Measurements from ENCODE around the gene CLBA1. TPM values are rescaled to one million over a fixed set of nuclear protein-coding genes. Genes with fewer than 3 reads are reported as not detected.
"Not testable (repeated sequence)": the region's sequence is repeated elsewhere in the genome, so short reads cannot be mapped to it uniquely, and the experiment has no call there.

The CLBA1 gene
- total and polyA plus RNA-seq, 2 experiments from 2014 or later, result 1.6 to 1.8 TPM

- no peak for TF ChIP-seq REST (IDR thresholded peaks at IDR 0.05; ENCODE audit: unreplicated experiment)
- no peak for TF ChIP-seq CREB1 (CRISPR knock-in tag; IDR thresholded peaks at IDR 0.05; ENCODE audit: low read depth)
- TF ChIP-seq JUNB (IDR thresholded peaks at IDR 0.05; ENCODE audit: unreplicated experiment), result no peak
- TF ChIP-seq EZH2phosphoT487 (IDR thresholded peaks at IDR 0.05; ENCODE audit: unreplicated experiment), result no peak
- no peak for TF ChIP-seq NANOG (IDR thresholded peaks at IDR 0.05; ENCODE audit: borderline replicate concordance)
- TF ChIP-seq, protein P1, sequence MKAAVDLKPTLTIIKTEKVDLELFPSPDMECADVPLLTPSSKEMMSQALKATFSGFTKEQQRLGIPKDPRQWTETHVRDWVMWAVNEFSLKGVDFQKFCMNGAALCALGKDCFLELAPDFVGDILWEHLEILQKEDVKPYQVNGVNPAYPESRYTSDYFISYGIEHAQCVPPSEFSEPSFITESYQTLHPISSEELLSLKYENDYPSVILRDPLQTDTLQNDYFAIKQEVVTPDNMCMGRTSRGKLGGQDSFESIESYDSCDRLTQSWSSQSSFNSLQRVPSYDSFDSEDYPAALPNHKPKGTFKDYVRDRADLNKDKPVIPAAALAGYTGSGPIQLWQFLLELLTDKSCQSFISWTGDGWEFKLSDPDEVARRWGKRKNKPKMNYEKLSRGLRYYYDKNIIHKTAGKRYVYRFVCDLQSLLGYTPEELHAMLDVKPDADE (IDR thresholded peaks at IDR 0.05), result no peak
- TF ChIP-seq EZH2 (IDR thresholded peaks at IDR 0.05; ENCODE audit: low read depth, unreplicated experiment), result no peak
Observed at GRCh38 chr14:105034315-105035039, 48.9 kb downstream of the CLBA1 start (continued).

DNA sequence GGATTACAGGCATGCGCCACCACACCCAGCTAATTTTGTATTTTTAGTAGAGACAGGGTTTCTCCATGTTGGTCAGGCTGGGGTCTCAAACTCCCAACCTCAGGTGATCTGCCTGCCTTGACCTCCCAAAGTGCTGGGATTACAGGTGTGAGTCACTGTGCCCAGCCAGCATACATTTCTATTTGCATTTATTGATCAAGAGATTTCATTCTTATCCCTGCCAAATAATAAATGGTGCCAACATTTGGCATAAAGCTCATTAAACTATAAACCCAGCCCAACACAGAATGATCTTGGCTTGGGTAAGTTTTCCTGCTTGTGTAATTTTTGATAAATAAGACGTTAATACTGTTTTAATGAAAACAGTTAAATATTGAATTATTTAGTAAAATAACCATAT lies 50.0 kb downstream of the CLBA1 start:
- not testable (repeated sequence) for H3K36me3 Mint-ChIP-seq (ENCODE audit: low read depth); H4K20me1 ChIP-seq (replicated peaks; ENCODE audit: insufficient read depth); H3K27ac ChIP-seq (ENCODE audit: low read depth); H3K9me2 ChIP-seq (ENCODE audit: insufficient read depth); H3K4me3 ChIP-seq; H3K27ac Mint-ChIP-seq; H3F3A ChIP-seq (replicated peaks; ENCODE audit: low read depth); ATAC-seq; H3K36me3 ChIP-seq (ENCODE audit: insufficient read depth); DNase-seq (ENCODE audit: low spot score); H2AFZ ChIP-seq; H3K9me3 Mint-ChIP-seq; H3K4me3 Mint-ChIP-seq; H3K4me2 ChIP-seq; H3K79me2 ChIP-seq (replicated peaks; ENCODE audit: insufficient read depth)
- H3K4me1 Mint-ChIP-seq, result peaks cover 13% of the 10 kb centered on the region
- H3K27me3 Mint-ChIP-seq (ENCODE audit: insufficient read depth, low read depth, poor library complexity), result peaks cover 30% of the 10 kb centered on the region
- Histone ChIP-seq H3K4me1 (ENCODE audit: insufficient read depth) (peaks cover 11% of the 10 kb centered on the region), H3K27me3 (ENCODE audit: insufficient read depth) (peaks cover 46% of the 10 kb centered on the region)

- Histone ChIP-seq H3K9me2 (ENCODE audit: insufficient read depth) (no peaks in the 10 kb centered on the region), H3F3A (replicated peaks; ENCODE audit: low read depth) (no peaks in the 10 kb centered on the region), H3K4me1 (ENCODE audit: insufficient read depth) (no peaks in the 10 kb centered on the region), H3K4me2 (no peak overlapping the region), H3K36me3 (ENCODE audit: insufficient read depth) (no peaks in the 10 kb centered on the region), H4K20me1 (replicated peaks; ENCODE audit: insufficient read depth) (no peaks in the 10 kb centered on the region), H3K27me3 (ENCODE audit: insufficient read depth) (peaks cover 7% of the 10 kb centered on the region), H2AFZ (no peak overlapping the region), H3K27ac (ENCODE audit: low read depth) (no peak overlapping the region), H3K4me3 (no peak overlapping the region), H3K79me2 (replicated peaks; ENCODE audit: insufficient read depth) (no peaks in the 10 kb centered on the region)
- TF ChIP-seq EZH2 (IDR thresholded peaks at IDR 0.05; ENCODE audit: low read depth, unreplicated experiment) (no peak), EZH2phosphoT487 (IDR thresholded peaks at IDR 0.05; ENCODE audit: unreplicated experiment) (no peak), CREB1 (CRISPR knock-in tag; IDR thresholded peaks at IDR 0.05; ENCODE audit: low read depth) (no peak)
- H3K9me3 Mint-ChIP-seq, result no peaks in the 10 kb centered on the region
- peaks cover 8% of the 10 kb centered on the region for H3K27me3 Mint-ChIP-seq (ENCODE audit: insufficient read depth, low read depth, poor library complexity)
- no peaks in the 10 kb centered on the region for H3K36me3 Mint-ChIP-seq (ENCODE audit: low read depth)
- DNase-seq (ENCODE audit: low spot score) (no peak), ATAC-seq (no peak)
- H3K27ac Mint-ChIP-seq, result no peak overlapping the region
- H3K4me3 Mint-ChIP-seq, result no peak overlapping the region
- peaks cover 3% of the 10 kb centered on the region for H3K4me1 Mint-ChIP-seq
Observed at GRCh38 chr14:105039458-105040205, 54.0 kb downstream of the CLBA1 start.

Measured in GM23338 (cell line).